ENCODE results near the gene HK2.
"Not testable (repeated sequence)": the region's sequence is repeated elsewhere in the genome, so short reads cannot be mapped to it uniquely, and the experiment has no call there.

DNA sequence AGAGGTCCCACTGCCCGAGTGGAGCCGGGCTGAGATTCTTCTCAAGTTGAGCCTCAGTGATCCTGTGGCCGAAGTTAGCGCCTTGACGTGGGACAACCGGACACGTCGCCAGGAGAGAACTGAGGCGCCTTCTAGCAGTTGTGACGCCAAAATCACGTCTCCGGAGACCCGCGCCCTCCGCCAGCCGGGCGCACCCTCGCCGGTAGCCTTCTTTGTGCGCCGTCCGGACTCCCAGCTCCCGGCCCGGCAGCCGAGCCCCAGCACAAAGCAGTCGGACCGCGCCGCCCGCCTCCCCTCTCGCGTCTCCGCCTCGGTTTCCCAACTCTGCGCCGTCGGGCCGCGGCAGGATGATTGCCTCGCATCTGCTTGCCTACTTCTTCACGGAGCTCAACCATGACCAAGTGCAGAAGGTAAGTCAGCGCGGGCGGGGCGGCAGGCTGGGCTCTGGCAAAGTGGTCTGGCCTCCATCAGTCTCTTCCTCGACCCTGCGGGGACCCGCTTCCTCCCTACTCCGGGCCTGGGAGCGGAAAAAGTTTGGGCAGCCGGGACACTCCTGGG lies 386 bp downstream of the HK2 start:
- TF ChIP-seq, protein P1, sequence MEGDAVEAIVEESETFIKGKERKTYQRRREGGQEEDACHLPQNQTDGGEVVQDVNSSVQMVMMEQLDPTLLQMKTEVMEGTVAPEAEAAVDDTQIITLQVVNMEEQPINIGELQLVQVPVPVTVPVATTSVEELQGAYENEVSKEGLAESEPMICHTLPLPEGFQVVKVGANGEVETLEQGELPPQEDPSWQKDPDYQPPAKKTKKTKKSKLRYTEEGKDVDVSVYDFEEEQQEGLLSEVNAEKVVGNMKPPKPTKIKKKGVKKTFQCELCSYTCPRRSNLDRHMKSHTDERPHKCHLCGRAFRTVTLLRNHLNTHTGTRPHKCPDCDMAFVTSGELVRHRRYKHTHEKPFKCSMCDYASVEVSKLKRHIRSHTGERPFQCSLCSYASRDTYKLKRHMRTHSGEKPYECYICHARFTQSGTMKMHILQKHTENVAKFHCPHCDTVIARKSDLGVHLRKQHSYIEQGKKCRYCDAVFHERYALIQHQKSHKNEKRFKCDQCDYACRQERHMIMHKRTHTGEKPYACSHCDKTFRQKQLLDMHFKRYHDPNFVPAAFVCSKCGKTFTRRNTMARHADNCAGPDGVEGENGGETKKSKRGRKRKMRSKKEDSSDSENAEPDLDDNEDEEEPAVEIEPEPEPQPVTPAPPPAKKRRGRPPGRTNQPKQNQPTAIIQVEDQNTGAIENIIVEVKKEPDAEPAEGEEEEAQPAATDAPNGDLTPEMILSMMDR (IDR thresholded peaks at IDR 0.05; ENCODE audit: low read depth, low read length): not testable (repeated sequence)
- TF ChIP-seq POLR2A (IDR thresholded peaks at IDR 0.05; ENCODE audit: extremely low read depth, insufficient read length); MYC (IDR thresholded peaks at IDR 0.05; ENCODE audit: low read depth, low read length): not testable (repeated sequence)
- TF ChIP-seq, protein P2, sequence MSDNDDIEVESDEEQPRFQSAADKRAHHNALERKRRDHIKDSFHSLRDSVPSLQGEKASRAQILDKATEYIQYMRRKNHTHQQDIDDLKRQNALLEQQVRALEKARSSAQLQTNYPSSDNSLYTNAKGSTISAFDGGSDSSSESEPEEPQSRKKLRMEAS (IDR thresholded peaks at IDR 0.05; ENCODE audit: low read depth, low read length): not testable (repeated sequence)

All from NB4 (cell line).